Activated T-cell treated with anti-CD3 and anti-CD28 coated beads, Interleukin-2, amount 50 U/mL, for 4 hours (primary cell): Measurements from ENCODE around the gene HAO1. TPM values are rescaled to one million over a fixed set of nuclear protein-coding genes. Genes with fewer than 3 reads are reported as not detected.

Experiments used
- ATAC-seq, 2 donors: fragments of 200-7000 bp; cut with Tn5 transposase; one replicate each; pipeline ENCODE4 v1.10.0; 2021
- DNase-seq: peaks from one replicate; pipeline ENCODE4 v3.0.0-alpha.2; 2020
- H3K27me3 Mint-ChIP-seq: one replicate; pipeline ENCODE4 v1.8.0; 2021; ENCODE audit warnings: low read depth, mixed read lengths
- H3K36me3 Mint-ChIP-seq: one replicate; pipeline ENCODE4 v1.8.0; 2022; ENCODE audit warnings: mixed read lengths; ENCODE audit not compliant: insufficient read depth
- H3K4me1 Mint-ChIP-seq: one replicate; pipeline ENCODE4 v1.8.0; 2021; ENCODE audit warnings: low read depth, mixed read lengths
- H3K4me3 Mint-ChIP-seq: one replicate; pipeline ENCODE4 v1.8.0; 2021; ENCODE audit warnings: mild to moderate bottlenecking, moderate library complexity, mixed read lengths
- H3K9me3 Mint-ChIP-seq: one replicate; pipeline ENCODE4 v1.8.0; 2021; ENCODE audit warnings: mixed read lengths
- total RNA-seq, 3 donors: library from RNA; stranded (reverse); gene quantifications; one replicate each; pipeline ENCODE4 v1.2.1, GENCODE V29; 2021

The HAO1 gene
- total RNA-seq, 3 donors from 2014 or later: not detected

GRCh38 chr20:7903429-7903828 is 36.8 kb downstream of the HAO1 start:
- no peaks in the 10 kb centered on the region for H3K4me1 Mint-ChIP-seq
- H3K9me3 Mint-ChIP-seq: no peaks in the 10 kb centered on the region
- DNase-seq: no peak
- no peak for ATAC-seq
- no peaks in the 10 kb centered on the region for H3K36me3 Mint-ChIP-seq
- no peak overlapping the region for H3K4me3 Mint-ChIP-seq
- H3K27me3 Mint-ChIP-seq: no peaks in the 10 kb centered on the region

GRCh38 chr20:7902879-7903278 is 37.4 kb downstream of the HAO1 start:
- no peak for ATAC-seq
- H3K4me3 Mint-ChIP-seq: no peak overlapping the region
- no peaks in the 10 kb centered on the region for H3K4me1 Mint-ChIP-seq
- no peaks in the 10 kb centered on the region for H3K36me3 Mint-ChIP-seq
- no peaks in the 10 kb centered on the region for H3K9me3 Mint-ChIP-seq
- no peak for DNase-seq
- no peaks in the 10 kb centered on the region for H3K27me3 Mint-ChIP-seq

- Mint-ChIP-seq H3K27me3 (peaks cover 4% of the 10 kb centered on the region), H3K4me3 (no peak overlapping the region), H3K9me3 (no peaks in the 10 kb centered on the region), H3K36me3 (no peaks in the 10 kb centered on the region), H3K4me1 (no peaks in the 10 kb centered on the region)
- DNase-seq: no peak
- ATAC-seq: no peak
These were observed 42.4 kb downstream of the HAO1 start for GRCh38 chr20:7897781-7898364.

- Mint-ChIP-seq H3K36me3 (no peaks in the 10 kb centered on the region), H3K9me3 (no peaks in the 10 kb centered on the region), H3K27me3 (peaks cover 4% of the 10 kb centered on the region), H3K4me3 (no peak overlapping the region), H3K4me1 (no peaks in the 10 kb centered on the region)
- DNase-seq: no peak
- no peak for ATAC-seq
These were observed 47.1 kb downstream of the HAO1 start for GRCh38 chr20:7893014-7893730.

GRCh38 chr20:7891705-7892104 is 48.6 kb downstream of the HAO1 start:
- ATAC-seq (no peak), DNase-seq (no peak)
- H3K4me1 Mint-ChIP-seq: no peaks in the 10 kb centered on the region

GRCh38 chr20:7889736-7890135 is 50.5 kb downstream of the HAO1 start:
- H3K27me3 Mint-ChIP-seq: peaks cover 7% of the 10 kb centered on the region
- H3K4me1 Mint-ChIP-seq: no peaks in the 10 kb centered on the region
- no peak for DNase-seq
- no peak overlapping the region for H3K4me3 Mint-ChIP-seq
- H3K9me3 Mint-ChIP-seq: no peaks in the 10 kb centered on the region
- no peak for ATAC-seq
- H3K36me3 Mint-ChIP-seq: no peaks in the 10 kb centered on the region

More at GRCh38 chr20:7891705-7892104, 48.6 kb downstream of the HAO1 start:
- Mint-ChIP-seq H3K4me3 (no peak overlapping the region), H3K36me3 (no peaks in the 10 kb centered on the region), H3K9me3 (no peaks in the 10 kb centered on the region), H3K27me3 (peaks cover 6% of the 10 kb centered on the region)

- ATAC-seq (no peak), DNase-seq (no peak)
- H3K4me1 Mint-ChIP-seq: no peaks in the 10 kb centered on the region
- no peaks in the 10 kb centered on the region for H3K36me3 Mint-ChIP-seq
- peaks cover 4% of the 10 kb centered on the region for H3K27me3 Mint-ChIP-seq
- no peaks in the 10 kb centered on the region for H3K9me3 Mint-ChIP-seq
- no peak overlapping the region for H3K4me3 Mint-ChIP-seq
These were observed 56.5 kb downstream of the HAO1 start for GRCh38 chr20:7883741-7884140.

GRCh38 chr20:7883309-7883708 is 56.9 kb downstream of the HAO1 start:
- ATAC-seq (no peak), DNase-seq (no peak)
- Mint-ChIP-seq H3K27me3 (peaks cover 4% of the 10 kb centered on the region), H3K4me1 (no peaks in the 10 kb centered on the region), H3K4me3 (no peak overlapping the region), H3K36me3 (no peaks in the 10 kb centered on the region), H3K9me3 (no peaks in the 10 kb centered on the region)

- H3K4me1 Mint-ChIP-seq: no peaks in the 10 kb centered on the region
- peaks cover 4% of the 10 kb centered on the region for H3K27me3 Mint-ChIP-seq
- no peaks in the 10 kb centered on the region for H3K36me3 Mint-ChIP-seq
- H3K4me3 Mint-ChIP-seq: no peak overlapping the region
- H3K9me3 Mint-ChIP-seq: no peaks in the 10 kb centered on the region
- DNase-seq: no peak
- ATAC-seq: no peak
These were observed 58.2 kb downstream of the HAO1 start for GRCh38 chr20:7882076-7882475.

- DNase-seq (no peak), ATAC-seq (no peak)
- Mint-ChIP-seq H3K4me3 (no peak overlapping the region), H3K4me1 (no peaks in the 10 kb centered on the region), H3K27me3 (peaks cover 2% of the 10 kb centered on the region), H3K36me3 (no peaks in the 10 kb centered on the region), H3K9me3 (no peaks in the 10 kb centered on the region)
These were observed 58.7 kb downstream of the HAO1 start for GRCh38 chr20:7881551-7881950.

- Mint-ChIP-seq H3K9me3 (no peaks in the 10 kb centered on the region), H3K4me3 (no peak overlapping the region), H3K27me3 (peaks cover 2% of the 10 kb centered on the region), H3K4me1 (no peaks in the 10 kb centered on the region), H3K36me3 (no peaks in the 10 kb centered on the region)
- no peak for DNase-seq
- no peak for ATAC-seq
These were observed 60.4 kb downstream of the HAO1 start for GRCh38 chr20:7879883-7880282.

GRCh38 chr20:7868108-7868507 is 72.2 kb downstream of the HAO1 start:
- DNase-seq: no peak
- Mint-ChIP-seq H3K4me3 (no peak overlapping the region), H3K27me3 (no peaks in the 10 kb centered on the region), H3K4me1 (no peaks in the 10 kb centered on the region), H3K9me3 (no peaks in the 10 kb centered on the region), H3K36me3 (no peaks in the 10 kb centered on the region)
- ATAC-seq: no peak

GRCh38 chr20:7866285-7866684 is 74.0 kb downstream of the HAO1 start:
- Mint-ChIP-seq H3K9me3 (no peaks in the 10 kb centered on the region), H3K36me3 (no peaks in the 10 kb centered on the region), H3K27me3 (no peaks in the 10 kb centered on the region), H3K4me1 (no peaks in the 10 kb centered on the region), H3K4me3 (no peak overlapping the region)
- ATAC-seq (no peak), DNase-seq (no peak)

- no peak overlapping the region for H3K4me3 Mint-ChIP-seq
- no peaks in the 10 kb centered on the region for H3K4me1 Mint-ChIP-seq
- no peaks in the 10 kb centered on the region for H3K9me3 Mint-ChIP-seq
- ATAC-seq: no peak
- DNase-seq: no peak
- no peaks in the 10 kb centered on the region for H3K36me3 Mint-ChIP-seq
- H3K27me3 Mint-ChIP-seq: peaks cover 6% of the 10 kb centered on the region
These were observed 80.9 kb downstream of the HAO1 start for GRCh38 chr20:7859356-7859802.

GRCh38 chr20:7858734-7859250 is 81.5 kb downstream of the HAO1 start:
- DNase-seq: no peak
- Mint-ChIP-seq H3K4me1 (no peaks in the 10 kb centered on the region), H3K4me3 (no peak overlapping the region), H3K27me3 (peaks cover 6% of the 10 kb centered on the region), H3K9me3 (no peaks in the 10 kb centered on the region), H3K36me3 (no peaks in the 10 kb centered on the region)
- ATAC-seq: no peak
